HG03175 (cell line): ENCODE measurements around the gene ADGRV1.

ENCODE experiments used
- ATAC-seq: cut with Tn5 transposase; IDR thresholded peaks from one replicate; pipeline ENCODE4 v1.9.1; 2021; ENCODE audit warnings: mild to moderate bottlenecking, moderate library complexity; ENCODE audit not compliant: unreplicated experiment

ADGRV1 gene

GRCh38 chr5:91095313-91095712 is 536.7 kb downstream of the ADGRV1 start:
- ATAC-seq, result no peak

GRCh38 chr5:91095786-91096385 is 537.3 kb downstream of the ADGRV1 start:
- no peak for ATAC-seq

GRCh38 chr5:91098541-91098940 is 539.9 kb downstream of the ADGRV1 start:
- no peak for ATAC-seq

GRCh38 chr5:91101600-91102379 is 543.2 kb downstream of the ADGRV1 start:
- peak; percentile 99 for ATAC-seq

GRCh38 chr5:91103353-91104061 is 544.9 kb downstream of the ADGRV1 start:
- no peak for ATAC-seq

- ATAC-seq, result no peak
These were observed 545.5 kb downstream of the ADGRV1 start for GRCh38 chr5:91104062-91104448.

- no peak for ATAC-seq
These were observed 548.4 kb downstream of the ADGRV1 start for GRCh38 chr5:91106842-91107511.

GRCh38 chr5:91109634-91110033 is 551.0 kb downstream of the ADGRV1 start:
- ATAC-seq, result no peak

- ATAC-seq, result no peak
These were observed 552.1 kb downstream of the ADGRV1 start for GRCh38 chr5:91110686-91111085.

- ATAC-seq, result no peak
These were observed 553.1 kb downstream of the ADGRV1 start for GRCh38 chr5:91111473-91112238.

GRCh38 chr5:91114658-91115057 is 556.1 kb downstream of the ADGRV1 start:
- no peak for ATAC-seq

- no peak for ATAC-seq
These were observed 559.8 kb downstream of the ADGRV1 start for GRCh38 chr5:91118354-91118753.

GRCh38 chr5:91118796-91119195 is 560.2 kb downstream of the ADGRV1 start:
- no peak for ATAC-seq

- no peak for ATAC-seq
These were observed 560.6 kb downstream of the ADGRV1 start for GRCh38 chr5:91119217-91119616.

- ATAC-seq, result no peak
These were observed 561.6 kb downstream of the ADGRV1 start for GRCh38 chr5:91119981-91120850.

- no peak for ATAC-seq
These were observed 562.9 kb downstream of the ADGRV1 start for GRCh38 chr5:91121347-91121993.

- no peak for ATAC-seq
These were observed 564.1 kb downstream of the ADGRV1 start for GRCh38 chr5:91122651-91123050.

- ATAC-seq, result no peak
These were observed 564.7 kb downstream of the ADGRV1 start for GRCh38 chr5:91123291-91123690.

- no peak for ATAC-seq
These were observed 565.3 kb downstream of the ADGRV1 start for GRCh38 chr5:91123901-91124300.
